ACHN (cell line): ENCODE results near the gene PTPRE.

Source experiments
- DNase-seq: peaks from one replicate; pipeline ENCODE4 v3.0.0-alpha.2; 2015
- in situ Hi-C: cut with HindIII; loops from 2 replicates; pipeline ENCODE4 v1.10.0; 2017; ENCODE audit warnings: low sequenced_read_pairs, low pct_ligation_motif_present, low pct_unique_long_range_greater_than_20kb

PTPRE gene

GRCh38 chr10:127903789-127904188, 3.1 kb upstream of the PTPRE start:
- no peak for DNase-seq
- in situ Hi-C loops, result no loop called here

GRCh38 chr10:127904311-127905000, 2.4 kb upstream of the PTPRE start:
- no peak for DNase-seq
- in situ Hi-C loops, result no loop called here

- DNase-seq, result no peak
- in situ Hi-C loops, result no loop called here
Measured at GRCh38 chr10:127905001-127905847, 1.7 kb upstream of the PTPRE start.

- DNase-seq, result no peak
- in situ Hi-C loops, result no loop called here
Measured at GRCh38 chr10:127905848-127906261, 1.0 kb upstream of the PTPRE start.

- peak; percentile 33 for DNase-seq
Measured at GRCh38 chr10:127907411-127908105, 655 bp downstream of the PTPRE start.

GRCh38 chr10:127908106-127908958, 1.4 kb downstream of the PTPRE start:
- peak; percentile 81 for DNase-seq
- in situ Hi-C loops, result no loop called here

More at GRCh38 chr10:127907411-127908105, 655 bp downstream of the PTPRE start:
- in situ Hi-C loops, result no loop called here

- in situ Hi-C loops, result no loop called here
Measured at GRCh38 chr10:127908959-127909267, 2.0 kb downstream of the PTPRE start.

GRCh38 chr10:127909716-127910463, 3.0 kb downstream of the PTPRE start:
- in situ Hi-C loops, result no loop called here
- DNase-seq, result no peak

More at GRCh38 chr10:127908959-127909267, 2.0 kb downstream of the PTPRE start:
- DNase-seq, result no peak

GRCh38 chr10:127910464-127910770, 3.5 kb downstream of the PTPRE start:
- in situ Hi-C loops, result no loop called here
- DNase-seq, result no peak

- in situ Hi-C loops, result no loop called here
- peak; percentile 59 for DNase-seq
Measured at GRCh38 chr10:127911218-127911866, 4.4 kb downstream of the PTPRE start.

- in situ Hi-C loops, result no loop called here
- DNase-seq, result no peak
Measured at GRCh38 chr10:127911867-127912257, 5.0 kb downstream of the PTPRE start.

GRCh38 chr10:127912607-127913367, 5.9 kb downstream of the PTPRE start:
- DNase-seq, result no peak
- in situ Hi-C loops, result no loop called here

GRCh38 chr10:127913368-127913759, 6.5 kb downstream of the PTPRE start:
- no peak for DNase-seq
- in situ Hi-C loops, result no loop called here

- no peak for DNase-seq
- in situ Hi-C loops, result no loop called here
Measured at GRCh38 chr10:127915324-127915723, 8.4 kb downstream of the PTPRE start.

- in situ Hi-C loops, result no loop called here
- DNase-seq, result no peak
Measured at GRCh38 chr10:127916826-127917225, 9.9 kb downstream of the PTPRE start.

- DNase-seq, result no peak
- in situ Hi-C loops, result no loop called here
Measured at GRCh38 chr10:127918572-127918971, 11.7 kb downstream of the PTPRE start.
